ENCODE measurements around the gene MICOS13.

MICOS13 gene

DNA sequence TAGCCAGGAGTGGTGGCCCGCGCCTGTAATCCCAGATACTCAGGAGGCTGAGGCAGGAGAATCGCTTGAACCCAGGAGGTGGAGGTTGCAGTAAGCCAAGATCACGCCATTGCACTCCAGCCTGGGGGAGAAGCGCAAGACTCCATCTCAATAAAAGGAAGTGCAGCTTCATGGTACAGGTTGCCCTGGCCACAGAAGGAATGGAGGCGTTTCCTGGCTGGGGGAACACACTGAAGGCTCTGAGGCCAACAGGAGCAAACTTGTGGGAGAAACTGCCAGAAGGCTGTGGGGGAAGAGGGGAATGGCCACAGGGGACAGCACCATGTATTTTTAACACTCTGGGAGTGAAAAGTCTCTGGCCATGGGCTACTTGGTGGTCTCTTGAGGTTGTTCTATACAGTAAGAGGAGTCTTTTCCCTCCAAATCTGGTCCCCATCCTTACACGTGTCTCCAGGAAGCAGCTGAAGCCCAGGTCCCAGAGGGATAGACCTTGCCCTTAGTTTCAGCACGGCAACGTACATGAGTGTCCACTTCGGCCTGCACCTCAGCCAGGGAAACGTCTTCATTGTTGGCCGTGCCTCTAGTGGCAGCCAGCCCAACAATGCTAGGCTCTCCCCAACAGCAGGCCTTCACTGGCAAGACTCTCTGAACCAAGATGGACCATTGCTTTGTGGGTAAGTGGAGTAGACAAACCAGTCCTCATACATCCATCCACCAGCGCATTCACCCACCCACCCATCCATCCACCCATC, 7.4 kb downstream of the MICOS13 start:
- no peak overlapping the region for H3K27ac ChIP-seq
- no peak for DNase-seq (ENCODE audit: low spot score)
- H3K4me3 ChIP-seq: no peak overlapping the region
- TF ChIP-seq, protein P1, sequence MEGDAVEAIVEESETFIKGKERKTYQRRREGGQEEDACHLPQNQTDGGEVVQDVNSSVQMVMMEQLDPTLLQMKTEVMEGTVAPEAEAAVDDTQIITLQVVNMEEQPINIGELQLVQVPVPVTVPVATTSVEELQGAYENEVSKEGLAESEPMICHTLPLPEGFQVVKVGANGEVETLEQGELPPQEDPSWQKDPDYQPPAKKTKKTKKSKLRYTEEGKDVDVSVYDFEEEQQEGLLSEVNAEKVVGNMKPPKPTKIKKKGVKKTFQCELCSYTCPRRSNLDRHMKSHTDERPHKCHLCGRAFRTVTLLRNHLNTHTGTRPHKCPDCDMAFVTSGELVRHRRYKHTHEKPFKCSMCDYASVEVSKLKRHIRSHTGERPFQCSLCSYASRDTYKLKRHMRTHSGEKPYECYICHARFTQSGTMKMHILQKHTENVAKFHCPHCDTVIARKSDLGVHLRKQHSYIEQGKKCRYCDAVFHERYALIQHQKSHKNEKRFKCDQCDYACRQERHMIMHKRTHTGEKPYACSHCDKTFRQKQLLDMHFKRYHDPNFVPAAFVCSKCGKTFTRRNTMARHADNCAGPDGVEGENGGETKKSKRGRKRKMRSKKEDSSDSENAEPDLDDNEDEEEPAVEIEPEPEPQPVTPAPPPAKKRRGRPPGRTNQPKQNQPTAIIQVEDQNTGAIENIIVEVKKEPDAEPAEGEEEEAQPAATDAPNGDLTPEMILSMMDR (IDR thresholded peaks at IDR 0.05): no peak

DNA sequence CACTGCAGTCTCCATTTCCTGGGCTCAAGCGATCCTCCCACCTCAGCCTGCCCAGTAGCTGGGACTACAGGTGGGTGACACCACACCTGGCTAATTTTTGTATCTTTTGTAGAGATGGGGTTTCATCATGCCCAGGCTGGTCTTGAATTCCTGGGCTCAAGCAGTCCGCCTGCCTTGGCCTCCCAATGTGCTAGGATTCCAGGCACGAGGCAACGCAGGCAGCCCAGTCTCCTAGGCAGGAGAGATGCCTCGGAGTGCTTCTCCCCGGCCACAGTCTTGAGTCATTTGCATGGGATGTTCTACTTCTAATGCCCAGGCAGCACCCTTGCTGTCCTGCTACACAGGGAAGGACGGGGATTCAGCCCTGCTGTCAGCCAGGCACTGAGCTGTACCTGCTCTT, 8.7 kb downstream of the MICOS13 start:
- DNase-seq (ENCODE audit: low spot score): no peak
- Histone ChIP-seq H3K27ac (no peak overlapping the region), H3K4me3 (no peak overlapping the region)
- TF ChIP-seq, protein P1 (IDR thresholded peaks at IDR 0.05): no peak

DNA sequence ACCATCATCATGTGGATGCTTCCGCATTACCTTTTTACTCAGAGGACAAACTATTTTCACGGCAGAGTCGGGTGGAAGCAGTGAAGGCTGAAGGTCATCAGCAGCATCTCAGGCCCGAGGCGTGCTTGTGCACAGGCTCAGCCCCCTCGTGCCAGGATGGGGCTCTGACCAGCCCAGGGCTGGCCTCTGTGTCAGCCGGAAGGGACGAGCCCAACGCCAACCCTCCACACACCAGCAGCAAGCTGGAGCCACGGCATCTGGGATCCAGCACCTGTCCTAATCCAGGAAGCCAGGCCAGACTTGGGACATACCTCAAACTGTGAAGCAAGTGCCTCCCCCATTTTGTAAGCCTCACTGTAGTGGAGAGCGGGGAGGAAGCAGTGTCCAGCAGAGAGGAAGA, 11.1 kb downstream of the MICOS13 start:
- Histone ChIP-seq H3K27ac (no peak overlapping the region), H3K4me3 (no peak overlapping the region)
- no peak for DNase-seq (ENCODE audit: low spot score)
- TF ChIP-seq, protein P1 (IDR thresholded peaks at IDR 0.05): no peak

DNA sequence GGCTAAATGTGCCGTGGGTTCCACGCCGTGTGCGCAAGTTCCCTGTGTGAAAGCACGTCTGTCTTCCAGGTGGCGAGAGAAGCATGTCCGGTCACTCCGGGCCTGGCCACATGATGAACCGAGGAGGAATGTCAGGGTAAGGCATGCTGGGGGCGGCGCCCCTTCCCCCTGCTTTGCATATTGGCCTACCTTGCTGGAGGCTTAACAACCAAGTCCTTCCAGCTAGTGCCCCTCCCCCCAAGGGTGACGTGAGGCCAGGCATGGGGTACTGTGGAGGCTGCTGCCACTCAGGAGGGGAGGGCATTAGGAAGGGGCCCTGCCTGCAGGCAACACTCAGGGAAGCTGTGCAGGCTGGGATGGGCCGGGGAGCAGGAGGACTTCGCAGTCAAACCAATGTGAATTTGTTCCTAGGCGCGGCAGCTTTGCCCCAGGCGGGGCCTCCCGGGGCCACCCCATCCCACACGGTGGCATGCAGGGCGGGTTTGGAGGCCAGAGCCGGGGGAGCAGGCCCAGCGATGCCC, 12.5 kb downstream of the MICOS13 start:
- TF ChIP-seq, protein P1 (IDR thresholded peaks at IDR 0.05): no peak
- no peak overlapping the region for H3K4me3 ChIP-seq
- DNase-seq (ENCODE audit: low spot score): no peak
- no peak overlapping the region for H3K27ac ChIP-seq

DNA sequence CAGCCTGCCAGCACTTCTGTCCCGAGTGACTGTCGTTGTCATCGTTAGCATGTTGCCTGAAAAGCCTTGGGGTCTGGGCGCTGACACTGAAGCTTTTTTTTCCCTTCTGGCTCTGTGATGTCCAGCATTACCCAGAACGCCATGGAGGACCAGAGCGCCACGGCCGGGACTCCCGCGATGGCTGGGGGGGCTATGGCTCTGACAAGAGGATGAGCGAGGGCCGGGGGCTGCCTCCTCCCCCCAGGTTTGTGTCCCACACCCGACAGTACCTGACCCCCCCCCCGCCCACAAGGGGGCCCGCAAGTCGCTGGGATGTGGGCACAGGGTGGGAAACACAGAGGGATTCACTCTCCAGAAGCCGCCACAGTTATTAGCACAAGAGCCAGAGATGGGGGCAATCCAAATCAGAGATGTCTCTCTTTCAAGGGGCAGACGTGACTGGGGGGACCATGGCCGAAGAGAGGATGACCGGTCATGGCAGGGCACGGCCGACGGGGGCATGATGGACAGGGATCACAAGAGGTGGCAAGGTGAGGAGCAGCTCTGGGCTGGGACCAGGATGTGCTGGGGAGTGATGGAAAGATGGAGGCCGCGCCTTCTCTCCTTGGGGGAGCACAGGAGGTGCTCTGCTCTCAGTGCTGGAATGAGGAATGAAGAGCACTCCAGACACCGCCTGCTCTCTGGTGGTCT, 13.2 kb downstream of the MICOS13 start:
- TF ChIP-seq, protein P1 (IDR thresholded peaks at IDR 0.05): no peak
- no peak overlapping the region for H3K4me3 ChIP-seq
- no peak for DNase-seq (ENCODE audit: low spot score)
- H3K27ac ChIP-seq: no peak overlapping the region

DNA sequence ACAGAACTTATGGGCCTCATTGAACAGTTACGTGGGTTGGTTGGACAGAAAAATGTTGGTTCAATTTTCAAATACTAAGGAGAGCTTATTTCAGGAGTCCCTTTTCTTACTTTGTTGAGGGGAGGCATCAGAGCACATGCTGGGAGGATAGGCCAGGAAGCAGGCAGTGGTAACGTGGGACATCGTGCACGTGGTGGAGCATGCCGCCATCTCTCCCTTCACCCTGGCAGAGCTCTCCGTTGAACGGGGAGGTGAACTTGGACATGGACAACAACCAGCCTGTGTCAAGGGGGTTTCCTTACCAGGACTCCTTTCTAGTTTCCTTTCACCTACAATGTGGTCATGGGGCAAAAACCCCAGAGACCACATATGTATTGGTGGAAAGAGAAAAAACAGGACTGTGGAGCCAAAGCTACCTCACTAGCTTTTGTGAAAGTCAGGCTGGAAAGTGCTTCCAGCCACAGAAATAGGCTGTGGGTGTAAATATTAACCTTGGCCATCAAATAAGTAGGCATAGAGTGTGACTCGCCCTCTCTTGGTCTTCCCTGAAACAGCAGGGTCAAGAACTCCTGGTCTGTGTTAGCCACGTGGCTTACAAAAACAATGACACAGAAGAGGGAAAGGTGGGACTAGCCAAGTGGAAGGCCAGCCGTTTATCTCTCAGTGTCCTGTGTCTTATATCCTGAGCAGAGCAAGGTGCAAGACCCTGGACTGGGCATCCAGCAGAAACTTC, 14.4 kb downstream of the MICOS13 start:
- Histone ChIP-seq H3K27ac (no peak overlapping the region), H3K4me3 (no peak overlapping the region)
- DNase-seq (ENCODE audit: low spot score): no peak
- TF ChIP-seq, protein P1 (IDR thresholded peaks at IDR 0.05): no peak
